Astrocyte (in vitro differentiated cells and primary cell): ENCODE results near the gene NBPF1. TPM values are rescaled to one million over a fixed set of nuclear protein-coding genes. Genes with fewer than 3 reads are reported as not detected.
"Not testable (repeated sequence)": the region's sequence is repeated elsewhere in the genome, so short reads cannot be mapped to it uniquely, and the experiment has no call there.

ENCODE experiments used
- DNase-seq: peaks from one replicate; pipeline ENCODE4 v3.0.0-alpha.2; 2010; ENCODE audit warnings: low read depth
- FAIRE-seq: peaks from 2 replicates; lab custom pipeline; 2011; peaks lifted over from hg19 to GRCh38; lab: Jason Lieb, UNC
- H2AFZ ChIP-seq: 2 replicates; pipeline ENCODE4 v1.6.0; 2012; ENCODE audit warnings: low read depth, low read length, inconsistent platforms
- H3K27ac ChIP-seq: 2 replicates; pipeline ENCODE4 v1.5.1; 2011; ENCODE audit warnings: low read depth, low read length, inconsistent platforms
- H3K27me3 ChIP-seq: 2 replicates; pipeline ENCODE4 v1.6.0; 2011; ENCODE audit warnings: low read length, inconsistent platforms; ENCODE audit not compliant: insufficient read depth
- H3K36me3 ChIP-seq: 2 replicates; pipeline ENCODE4 v1.5.1; 2011; ENCODE audit warnings: low read length, inconsistent platforms; ENCODE audit not compliant: insufficient read depth
- H3K4me1 ChIP-seq: 2 replicates; pipeline ENCODE4 v1.5.1; 2011; ENCODE audit warnings: low read length, inconsistent platforms; ENCODE audit not compliant: insufficient read depth
- H3K4me2 ChIP-seq: 2 replicates; pipeline ENCODE4 v1.6.0; 2012; ENCODE audit warnings: low read length, inconsistent platforms
- H3K4me3 ChIP-seq: 2 replicates; pipeline ENCODE4 v1.5.1; 2011; ENCODE audit warnings: low read depth, mild to moderate bottlenecking, low read length, inconsistent platforms; ENCODE audit not compliant: insufficient read depth
- H3K79me2 ChIP-seq: 2 replicates; pipeline ENCODE4 v1.6.0; 2012; ENCODE audit warnings: mild to moderate bottlenecking, low read length, inconsistent platforms; ENCODE audit not compliant: insufficient read depth
- H3K9ac ChIP-seq: 2 replicates; pipeline ENCODE4 v1.6.0; 2012; ENCODE audit warnings: mild to moderate bottlenecking, low read length, inconsistent platforms
- H3K9me3 ChIP-seq: 2 replicates; pipeline ENCODE4 v1.5.1; 2012; ENCODE audit warnings: low read depth, mild to moderate bottlenecking, low read length, inconsistent platforms; ENCODE audit not compliant: insufficient read depth
- H4K20me1 ChIP-seq: 2 replicates; pipeline ENCODE4 v1.6.0; 2012; ENCODE audit warnings: low read length, inconsistent platforms; ENCODE audit not compliant: insufficient read depth
- H3K27ac Mint-ChIP-seq: one replicate; pipeline ENCODE4 v1.8.0; 2021; ENCODE audit warnings: mild to moderate bottlenecking, mixed read lengths; ENCODE audit not compliant: unreplicated experiment
- H3K27me3 Mint-ChIP-seq: one replicate; pipeline ENCODE4 v1.8.0; 2021; ENCODE audit warnings: low read depth, mixed read lengths; ENCODE audit not compliant: unreplicated experiment
- H3K36me3 Mint-ChIP-seq: one replicate; pipeline ENCODE4 v1.8.0; 2021; ENCODE audit warnings: low read depth, mixed read lengths; ENCODE audit not compliant: unreplicated experiment
- H3K4me1 Mint-ChIP-seq: one replicate; pipeline ENCODE4 v1.8.0; 2021; ENCODE audit warnings: low read depth, mixed read lengths; ENCODE audit not compliant: unreplicated experiment
- H3K4me3 Mint-ChIP-seq: one replicate; pipeline ENCODE4 v1.8.0; 2021; ENCODE audit warnings: mild to moderate bottlenecking, moderate library complexity, mixed read lengths; ENCODE audit not compliant: unreplicated experiment
- H3K9me3 Mint-ChIP-seq: one replicate; pipeline ENCODE4 v1.8.0; 2021; ENCODE audit warnings: mild to moderate bottlenecking, mixed read lengths; ENCODE audit not compliant: unreplicated experiment
- EZH2 ChIP-seq: IDR thresholded peaks from 2 replicates; pipeline ENCODE4 v1.6.1; 2012; ENCODE audit warnings: mild to moderate bottlenecking, low read length, inconsistent platforms; ENCODE audit not compliant: insufficient read depth
- total RNA-seq: library from RNA; stranded (reverse); gene quantifications from 2 replicates; pipeline ENCODE4 v1.2.1, GENCODE V29; 2021
- TF ChIP-seq, protein P1 (sequence below): IDR thresholded peaks from 2 replicates; pipeline ENCODE4 v1.5.1; 2011; ENCODE audit warnings: low read depth, mild to moderate bottlenecking, inconsistent platforms, low read length, moderate library complexity; ENCODE audit not compliant: insufficient read depth

NBPF1 gene
- total RNA-seq, 1 donor from 2014 or later, result 23.1 TPM

DNA sequence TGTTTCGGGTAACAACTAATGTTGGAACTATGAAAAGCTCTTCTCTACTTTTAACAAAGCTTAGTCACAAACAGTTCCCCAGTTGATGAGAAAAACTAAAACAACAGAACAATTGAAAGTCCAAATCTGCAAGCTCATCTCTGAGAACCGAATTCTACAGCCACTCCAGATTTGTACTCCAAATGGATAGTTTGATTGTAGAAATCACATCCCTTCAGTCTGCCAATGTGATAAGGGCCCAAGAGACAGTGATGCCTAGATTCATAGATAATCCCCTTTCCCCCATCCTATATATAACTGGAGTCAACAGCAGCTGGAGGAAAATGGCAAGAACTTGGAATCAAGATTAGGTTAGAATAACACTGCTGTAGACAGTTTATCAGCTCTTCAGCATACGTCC, 85.0 kb downstream of the NBPF1 start:
- H3K36me3 ChIP-seq, FAIRE-seq, H3K4me1 ChIP-seq, H4K20me1 ChIP-seq, DNase-seq, H3K79me2 ChIP-seq, H3K27ac ChIP-seq, H3K27ac Mint-ChIP-seq, H2AFZ ChIP-seq, H3K4me1 Mint-ChIP-seq, H3K9me3 ChIP-seq, H3K4me3 ChIP-seq, H3K4me2 ChIP-seq, H3K4me3 Mint-ChIP-seq, H3K9ac ChIP-seq, H3K36me3 Mint-ChIP-seq, H3K9me3 Mint-ChIP-seq: not testable (repeated sequence)
- peaks cover 30% of the 10 kb centered on the region for H3K27me3 Mint-ChIP-seq
- peaks cover 12% of the 10 kb centered on the region for H3K27me3 ChIP-seq

DNA sequence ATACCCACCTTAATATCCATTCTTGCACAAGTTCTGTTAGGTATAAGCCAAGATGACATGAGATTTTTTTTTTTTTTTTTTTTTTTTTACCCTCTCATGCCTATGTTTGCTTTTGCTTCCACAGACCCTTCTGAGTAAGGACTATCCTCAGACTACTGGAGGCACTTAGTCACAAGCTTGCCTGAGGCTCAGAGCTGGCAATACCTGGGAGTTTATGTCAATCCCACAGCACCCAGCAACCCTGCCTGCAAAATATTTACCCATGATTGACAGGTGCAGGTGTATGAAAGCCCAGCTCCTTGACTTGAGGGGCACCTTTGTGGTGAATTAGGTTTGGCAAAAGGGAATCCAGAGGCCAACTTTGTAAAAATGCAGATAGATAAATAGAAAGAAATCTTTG, 87.6 kb downstream of the NBPF1 start:
- not testable (repeated sequence) for H3K4me1 Mint-ChIP-seq, H3K4me2 ChIP-seq, H3K4me3 ChIP-seq, H3K9me3 Mint-ChIP-seq, H3K79me2 ChIP-seq, H4K20me1 ChIP-seq, H3K27ac Mint-ChIP-seq, DNase-seq, H3K27ac ChIP-seq, H3K4me3 Mint-ChIP-seq, FAIRE-seq, H3K9ac ChIP-seq, H3K36me3 ChIP-seq, H3K36me3 Mint-ChIP-seq, H3K9me3 ChIP-seq, H3K4me1 ChIP-seq, H2AFZ ChIP-seq
- H3K27me3 ChIP-seq, result peaks cover 16% of the 10 kb centered on the region
- H3K27me3 Mint-ChIP-seq, result peaks cover 25% of the 10 kb centered on the region

GRCh38 chr1:16521679-16522078, 91.7 kb downstream of the NBPF1 start:
- not testable (repeated sequence) for H3K4me3 ChIP-seq, H3K9me3 Mint-ChIP-seq, H3K27ac ChIP-seq, H4K20me1 ChIP-seq, H3K4me2 ChIP-seq, H3K9ac ChIP-seq, H3K36me3 Mint-ChIP-seq, DNase-seq, H3K4me1 ChIP-seq, H3K36me3 ChIP-seq, H3K9me3 ChIP-seq, H3K79me2 ChIP-seq, H3K4me1 Mint-ChIP-seq, H3K27ac Mint-ChIP-seq, H2AFZ ChIP-seq, H3K4me3 Mint-ChIP-seq, FAIRE-seq
- H3K27me3 Mint-ChIP-seq, result peaks cover 36% of the 10 kb centered on the region
- H3K27me3 ChIP-seq, result peaks cover 22% of the 10 kb centered on the region

DNA sequence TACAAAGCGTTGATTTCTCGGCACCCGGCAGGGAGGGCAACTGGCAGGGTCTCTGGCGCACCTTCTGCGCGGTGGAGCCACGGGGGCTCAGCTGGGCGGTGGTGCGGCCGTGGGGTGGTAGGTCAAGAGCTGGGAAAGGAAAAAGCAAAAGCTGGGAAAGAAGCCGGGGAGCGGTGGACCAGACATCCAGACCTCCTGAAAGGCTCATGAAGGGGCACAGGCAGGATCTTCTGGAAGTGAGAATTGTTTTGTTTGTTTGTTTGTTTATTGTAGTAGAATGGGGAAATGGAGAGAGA, 92.1 kb downstream of the NBPF1 start:
- Histone ChIP-seq H3K27ac (no peak overlapping the region), H3K27me3 (peaks cover 22% of the 10 kb centered on the region), H3K4me3 (peak overlapping the region; percentile 23), H3K4me1 (peaks cover 3% of the 10 kb centered on the region), H3K36me3 (no peaks in the 10 kb centered on the region), H3K4me2 (peak overlapping the region; percentile 77), H3K79me2 (no peaks in the 10 kb centered on the region), H4K20me1 (no peaks in the 10 kb centered on the region), H2AFZ (peak overlapping the region; percentile 71), H3K9me3 (no peaks in the 10 kb centered on the region), H3K9ac (no peak overlapping the region)
- H3K36me3 Mint-ChIP-seq, result no peaks in the 10 kb centered on the region
- no peaks in the 10 kb centered on the region for H3K9me3 Mint-ChIP-seq
- no peak overlapping the region for H3K27ac Mint-ChIP-seq
- no peak for TF ChIP-seq EZH2
- TF ChIP-seq, protein P1, sequence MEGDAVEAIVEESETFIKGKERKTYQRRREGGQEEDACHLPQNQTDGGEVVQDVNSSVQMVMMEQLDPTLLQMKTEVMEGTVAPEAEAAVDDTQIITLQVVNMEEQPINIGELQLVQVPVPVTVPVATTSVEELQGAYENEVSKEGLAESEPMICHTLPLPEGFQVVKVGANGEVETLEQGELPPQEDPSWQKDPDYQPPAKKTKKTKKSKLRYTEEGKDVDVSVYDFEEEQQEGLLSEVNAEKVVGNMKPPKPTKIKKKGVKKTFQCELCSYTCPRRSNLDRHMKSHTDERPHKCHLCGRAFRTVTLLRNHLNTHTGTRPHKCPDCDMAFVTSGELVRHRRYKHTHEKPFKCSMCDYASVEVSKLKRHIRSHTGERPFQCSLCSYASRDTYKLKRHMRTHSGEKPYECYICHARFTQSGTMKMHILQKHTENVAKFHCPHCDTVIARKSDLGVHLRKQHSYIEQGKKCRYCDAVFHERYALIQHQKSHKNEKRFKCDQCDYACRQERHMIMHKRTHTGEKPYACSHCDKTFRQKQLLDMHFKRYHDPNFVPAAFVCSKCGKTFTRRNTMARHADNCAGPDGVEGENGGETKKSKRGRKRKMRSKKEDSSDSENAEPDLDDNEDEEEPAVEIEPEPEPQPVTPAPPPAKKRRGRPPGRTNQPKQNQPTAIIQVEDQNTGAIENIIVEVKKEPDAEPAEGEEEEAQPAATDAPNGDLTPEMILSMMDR, result no peak
- no peak for FAIRE-seq
- no peaks in the 10 kb centered on the region for H3K4me1 Mint-ChIP-seq
- DNase-seq, result no peak
- H3K27me3 Mint-ChIP-seq, result peaks cover 36% of the 10 kb centered on the region
- H3K4me3 Mint-ChIP-seq, result peak overlapping the region; percentile 54
